ENCODE measurements around the gene CTPS1. TPM values are rescaled to one million over a fixed set of nuclear protein-coding genes. Genes with fewer than 3 reads are reported as not detected.

Gene CTPS1
- total RNA-seq, 4 donors from 2014 or later: 19.6 to 47.4 (median 36.5) TPM

DNA sequence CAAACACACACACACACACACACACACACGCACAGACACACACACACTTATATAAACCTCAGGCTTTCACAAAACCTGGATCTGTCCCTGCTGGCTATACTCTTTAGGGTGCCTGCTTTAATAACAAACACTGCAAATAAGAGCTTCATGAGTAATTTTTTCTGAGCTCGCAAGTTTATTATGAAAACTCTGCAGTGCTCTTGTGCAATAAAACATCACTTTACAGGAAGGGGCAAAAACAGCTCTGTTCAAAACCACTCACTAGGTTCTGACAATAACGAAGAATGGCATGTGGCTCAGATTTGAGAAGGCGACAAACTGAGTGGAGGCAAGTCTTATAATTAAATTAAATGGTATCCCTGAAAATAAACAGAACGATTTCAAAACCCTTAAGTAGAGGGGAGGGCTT lies 42.6 kb upstream of the CTPS1 start:
- WGBS, 2 donors (ENCODE audit: low coverage in 1 of 2): 67 to 73% methylated on average over 4 to 5 of the region's 5 CpGs
- no peak for ATAC-seq
- no peak overlapping the region for H3K27ac ChIP-seq

DNA sequence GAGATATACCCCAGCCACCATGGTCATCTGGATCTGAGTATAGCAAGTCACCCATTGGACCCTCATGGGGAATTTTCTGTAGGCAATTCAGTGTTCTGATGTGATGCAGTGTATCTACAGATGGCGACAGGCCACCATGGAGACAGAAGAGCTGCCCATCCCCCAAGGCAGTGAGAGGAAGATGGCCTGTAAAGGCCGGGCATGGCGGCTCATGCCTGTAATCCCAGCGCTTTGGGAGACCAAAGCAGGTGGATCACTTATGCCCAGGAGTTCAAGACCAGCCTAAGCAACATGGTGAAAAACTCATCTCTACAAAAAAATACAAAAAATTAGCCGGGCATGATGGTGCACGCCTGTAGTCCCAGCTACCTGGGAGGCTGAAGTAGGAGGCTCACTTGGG lies 41.1 kb upstream of the CTPS1 start:
- TF ChIP-seq POLR2AphosphoS5 (IDR thresholded peaks at IDR 0.05) (no peak), EP300 (IDR thresholded peaks at IDR 0.05) (no peak), POLR2A (IDR thresholded peaks at IDR 0.05) (no peak)
- TF ChIP-seq, protein P1, sequence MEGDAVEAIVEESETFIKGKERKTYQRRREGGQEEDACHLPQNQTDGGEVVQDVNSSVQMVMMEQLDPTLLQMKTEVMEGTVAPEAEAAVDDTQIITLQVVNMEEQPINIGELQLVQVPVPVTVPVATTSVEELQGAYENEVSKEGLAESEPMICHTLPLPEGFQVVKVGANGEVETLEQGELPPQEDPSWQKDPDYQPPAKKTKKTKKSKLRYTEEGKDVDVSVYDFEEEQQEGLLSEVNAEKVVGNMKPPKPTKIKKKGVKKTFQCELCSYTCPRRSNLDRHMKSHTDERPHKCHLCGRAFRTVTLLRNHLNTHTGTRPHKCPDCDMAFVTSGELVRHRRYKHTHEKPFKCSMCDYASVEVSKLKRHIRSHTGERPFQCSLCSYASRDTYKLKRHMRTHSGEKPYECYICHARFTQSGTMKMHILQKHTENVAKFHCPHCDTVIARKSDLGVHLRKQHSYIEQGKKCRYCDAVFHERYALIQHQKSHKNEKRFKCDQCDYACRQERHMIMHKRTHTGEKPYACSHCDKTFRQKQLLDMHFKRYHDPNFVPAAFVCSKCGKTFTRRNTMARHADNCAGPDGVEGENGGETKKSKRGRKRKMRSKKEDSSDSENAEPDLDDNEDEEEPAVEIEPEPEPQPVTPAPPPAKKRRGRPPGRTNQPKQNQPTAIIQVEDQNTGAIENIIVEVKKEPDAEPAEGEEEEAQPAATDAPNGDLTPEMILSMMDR (IDR thresholded peaks at IDR 0.05): no peak
- Histone ChIP-seq H3K9me3 (no peaks in the 10 kb centered on the region), H3K4me1 (peaks cover 0 to 10% (median 0%) of the 10 kb centered on the region in 3 donors), H3K36me3 (no peaks in the 10 kb centered on the region), H3K4me3 (no peak overlapping the region), H3K27me3 (no peaks in the 10 kb centered on the region), H3K27ac (no peak overlapping the region)
- 100% methylated on average over 3 of the region's 6 CpGs; no CpG with 5 or more reads in 1 of the 2 donors for whole genome bisulfite sequencing, 2 donors (ENCODE audit: low coverage in 1 of 2)
- ATAC-seq: no peak

More for the DNA sequence above, 42.6 kb upstream of the CTPS1 start:
- TF ChIP-seq POLR2A (IDR thresholded peaks at IDR 0.05) (no peak), POLR2AphosphoS5 (IDR thresholded peaks at IDR 0.05) (no peak), EP300 (IDR thresholded peaks at IDR 0.05) (no peak)
- TF ChIP-seq, protein P1 (IDR thresholded peaks at IDR 0.05): no peak
- H3K4me1 ChIP-seq: peaks cover 0 to 9% (median 0%) of the 10 kb centered on the region in 3 donors
- H3K36me3 ChIP-seq: no peaks in the 10 kb centered on the region
- no peaks in the 10 kb centered on the region for H3K27me3 ChIP-seq
- H3K9me3 ChIP-seq: no peaks in the 10 kb centered on the region
- no peak overlapping the region for H3K4me3 ChIP-seq

DNA sequence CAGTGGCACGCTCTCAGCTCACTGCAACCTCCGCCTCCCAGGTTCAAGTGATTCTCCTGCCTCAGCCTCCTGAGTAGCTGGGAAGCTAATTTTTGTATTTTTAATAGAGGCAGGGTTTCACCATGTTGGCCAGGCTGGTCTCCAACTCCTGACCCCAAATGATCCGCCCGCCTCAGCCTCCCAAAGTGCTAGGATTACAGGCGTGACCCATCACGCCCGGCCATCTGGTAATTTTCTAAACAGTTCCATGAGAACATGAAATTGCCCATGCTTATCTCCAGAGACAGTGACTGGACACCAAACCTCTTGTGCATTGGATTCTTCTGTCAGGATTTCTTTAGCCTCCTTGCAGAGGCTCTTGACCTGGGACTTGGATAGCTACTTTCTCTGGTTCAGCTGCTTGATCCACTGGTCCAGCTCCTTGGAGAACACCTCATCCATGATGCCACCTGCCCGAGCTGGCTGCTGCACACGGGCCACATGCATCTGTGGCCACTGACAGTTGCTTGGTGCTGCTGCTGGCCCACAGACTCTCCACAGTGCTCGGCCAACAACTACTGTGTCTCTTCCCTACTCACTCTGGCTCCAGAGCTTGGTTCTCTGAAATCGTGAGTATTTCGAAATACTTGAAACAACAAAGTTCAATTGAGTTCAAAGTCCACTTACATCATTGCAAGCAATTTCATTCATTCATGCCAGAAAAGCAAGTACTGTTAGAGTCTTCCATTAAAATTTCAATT lies 40.0 kb upstream of the CTPS1 start:
- Histone ChIP-seq H3K27me3 (no peaks in the 10 kb centered on the region), H3K9me3 (no peaks in the 10 kb centered on the region), H3K36me3 (no peaks in the 10 kb centered on the region), H3K27ac (peak overlapping the region in 3 of 4 donors; percentile 46 to 56 (median 49)), H3K4me3 (no peak overlapping the region), H3K4me1 (peaks cover 0 to 21% (median 4%) of the 10 kb centered on the region in 3 donors)
- peak; percentile 83 for ATAC-seq
- WGBS, 2 donors (ENCODE audit: low coverage in 1 of 2): 44 to 61% methylated on average over 3 to 8 of the region's 12 CpGs
- TF ChIP-seq POLR2AphosphoS5 (IDR thresholded peaks at IDR 0.05): peak; percentile 54
- TF ChIP-seq, protein P1 (IDR thresholded peaks at IDR 0.05): no peak
- no peak for TF ChIP-seq POLR2A (IDR thresholded peaks at IDR 0.05)
- TF ChIP-seq EP300 (IDR thresholded peaks at IDR 0.05): no peak

DNA sequence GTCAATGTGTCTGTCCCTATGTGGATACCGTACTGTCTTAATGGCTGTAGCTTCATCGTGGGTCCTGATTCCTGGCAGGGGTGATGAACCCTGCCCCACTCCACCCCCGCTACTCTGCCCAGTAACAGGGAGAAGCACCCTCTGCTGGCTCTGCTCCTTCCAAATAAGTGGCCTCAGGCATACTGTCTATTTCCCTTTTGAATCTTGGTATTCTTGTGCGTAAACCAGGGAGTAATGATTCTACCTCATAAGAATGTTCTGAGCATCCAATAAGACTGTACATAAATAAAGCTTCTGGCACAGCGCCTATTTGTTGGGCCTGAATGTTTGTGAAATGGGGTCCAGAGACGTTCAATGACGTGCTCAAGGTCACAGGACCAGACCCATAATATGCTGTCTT lies 35.2 kb upstream of the CTPS1 start:
- no peaks in the 10 kb centered on the region for H3K36me3 ChIP-seq
- H3K4me3 ChIP-seq: no peak overlapping the region
- no peaks in the 10 kb centered on the region for H3K27me3 ChIP-seq
- ATAC-seq: peak; percentile 78
- H3K27ac ChIP-seq: peak overlapping the region; percentile 82 to 90 (median 86)
- H3K9me3 ChIP-seq: peaks cover 0 to 7% (median 0%) of the 10 kb centered on the region in 3 donors
- 27 to 75% methylated on average over 2 to 7 of the region's 7 CpGs for WGBS, 2 donors (ENCODE audit: low coverage in 1 of 2)
- TF ChIP-seq POLR2AphosphoS5 (IDR thresholded peaks at IDR 0.05) (peak; percentile 63), EP300 (IDR thresholded peaks at IDR 0.05) (no peak), POLR2A (IDR thresholded peaks at IDR 0.05) (no peak)
- TF ChIP-seq, protein P1 (IDR thresholded peaks at IDR 0.05): peak in 1 of 4 experiments; percentile 34
- peaks cover 0 to 37% (median 5%) of the 10 kb centered on the region in 3 donors for H3K4me1 ChIP-seq

Measured in gastroesophageal sphincter (tissue), 4 donors.